MG63 (cell line): ENCODE data around the gene PRR9. TPM values are rescaled to one million over a fixed set of nuclear protein-coding genes. Genes with fewer than 3 reads are reported as not detected.
"Not testable (repeated sequence)": the region's sequence is repeated elsewhere in the genome, so short reads cannot be mapped to it uniquely, and the experiment has no call there.

Experiments
- DNase-seq: peaks from one replicate; pipeline ENCODE4 v3.0.0-alpha.2; 2020
- H3K27me3 ChIP-seq: fragments of 250-450 bp; sonication (Bioruptor Pico); 2 replicates; pipeline ENCODE4 v1.5.1; 2020; ENCODE audit warnings: mild to moderate bottlenecking, moderate library complexity
- H3K36me3 ChIP-seq: fragments of 250-450 bp; sonication (Bioruptor Pico); 2 replicates; pipeline ENCODE4 v1.5.1; 2020; ENCODE audit warnings: mild to moderate bottlenecking, moderate library complexity
- H3K4me3 ChIP-seq: fragments of 250-450 bp; sonication (Bioruptor Pico); 2 replicates; pipeline ENCODE4 v1.5.1; 2020; ENCODE audit warnings: mild to moderate bottlenecking, moderate library complexity
- H3K9me3 ChIP-seq: fragments of 250-450 bp; sonication (Bioruptor Pico); 2 replicates; pipeline ENCODE4 v1.5.1; 2020; ENCODE audit warnings: mild to moderate bottlenecking, moderate library complexity
- total RNA-seq: library from RNA; depleted of rRNA; stranded (reverse); fragments of >200 nt; shearing (Covaris generic); gene quantifications from 2 replicates; pipeline ENCODE4 v1.2.3, GENCODE V29; 2014; ENCODE audit warnings: low replicate concordance; rRNA removed

PRR9 gene, protein sequence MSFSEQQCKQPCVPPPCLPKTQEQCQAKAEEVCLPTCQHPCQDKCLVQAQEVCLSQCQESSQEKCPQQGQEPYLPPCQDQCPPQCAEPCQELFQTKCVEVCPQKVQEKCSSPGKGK
- total RNA-seq: 0.07 and 1.0 TPM in 2 replicates

GRCh38 chr1:153217212-153217611 is at the start of gene PRR9:
TSS of gene PRR9 (plus strand) at chr1:153217584. CDS start at chr1:153218145, 561 bp downstream.
- H3K36me3 ChIP-seq: no peaks in the 10 kb centered on the region
- H3K27me3 ChIP-seq: no peaks in the 10 kb centered on the region
- no peaks in the 10 kb centered on the region for H3K9me3 ChIP-seq
- no peak for DNase-seq
- H3K4me3 ChIP-seq: no peak within 1 kb of the TSS

DNA sequence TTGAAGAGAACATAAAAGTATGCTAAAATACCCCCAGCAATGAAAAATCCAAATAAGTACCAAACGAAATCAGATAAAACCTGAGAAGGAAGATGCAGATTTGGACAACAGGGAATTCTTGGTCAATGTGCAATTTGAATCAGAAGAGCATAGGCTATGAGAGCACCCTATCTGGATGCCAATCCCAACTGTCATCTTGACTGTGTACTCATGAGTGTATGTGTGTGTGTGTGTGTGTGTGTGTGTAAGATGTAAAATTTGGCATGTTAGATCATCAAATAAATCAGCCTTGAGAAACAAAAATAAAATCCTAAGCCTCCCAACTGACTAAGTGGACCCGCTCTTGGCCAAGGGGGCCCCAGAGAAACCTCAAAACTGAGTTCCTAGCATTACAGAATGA is 48.7 kb upstream of the PRR9 start:
- Histone ChIP-seq H3K36me3 (no peaks in the 10 kb centered on the region), H3K27me3 (peaks cover 7% of the 10 kb centered on the region), H3K9me3 (no peaks in the 10 kb centered on the region), H3K4me3 (no peak overlapping the region)
- DNase-seq: no peak

- H3K4me3 ChIP-seq: no peak overlapping the region
- peaks cover 15% of the 10 kb centered on the region for H3K27me3 ChIP-seq
- H3K9me3 ChIP-seq: no peaks in the 10 kb centered on the region
- no peaks in the 10 kb centered on the region for H3K36me3 ChIP-seq
- no peak for DNase-seq
Measured at GRCh38 chr1:153174624-153175023, 42.8 kb upstream of the PRR9 start.

- Histone ChIP-seq H3K27me3 (peaks cover 5% of the 10 kb centered on the region), H3K4me3 (no peak overlapping the region), H3K36me3 (no peaks in the 10 kb centered on the region), H3K9me3 (no peaks in the 10 kb centered on the region)
- no peak for DNase-seq
Measured at GRCh38 chr1:153178922-153179321, 38.5 kb upstream of the PRR9 start.

GRCh38 chr1:153180556-153180955 is 36.8 kb upstream of the PRR9 start:
- H3K4me3 ChIP-seq: no peak overlapping the region
- no peak for DNase-seq
- no peaks in the 10 kb centered on the region for H3K9me3 ChIP-seq
- H3K27me3 ChIP-seq: peaks cover 4% of the 10 kb centered on the region; the same call in 1 of the 2 replicates
- no peaks in the 10 kb centered on the region for H3K36me3 ChIP-seq

- H3K27me3 ChIP-seq, H3K4me3 ChIP-seq, H3K9me3 ChIP-seq, H3K36me3 ChIP-seq: not testable (repeated sequence)
- peak; percentile 4 for DNase-seq
Measured at GRCh38 chr1:153188301-153188700, 29.1 kb upstream of the PRR9 start.

DNA sequence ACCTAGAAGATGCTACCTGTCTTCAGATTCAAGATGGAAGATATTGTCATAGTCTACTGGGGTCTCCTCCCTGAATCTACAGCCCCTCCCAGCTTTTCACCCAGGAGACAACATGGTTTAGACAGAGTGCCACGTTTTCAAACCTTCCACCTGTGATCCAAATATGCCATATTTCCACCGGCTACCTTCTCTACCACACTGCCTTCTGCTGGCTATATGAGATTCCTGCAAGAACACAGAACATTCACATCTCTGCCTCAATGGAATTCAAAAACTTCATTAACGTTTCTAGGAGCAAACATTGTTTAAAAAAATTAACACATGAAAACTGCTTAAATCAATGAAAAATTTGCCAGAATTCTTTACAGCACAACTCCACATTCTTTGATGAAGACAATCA is 27.0 kb upstream of the PRR9 start:
- no peak for DNase-seq
- Histone ChIP-seq H3K27me3 (peaks cover 5% of the 10 kb centered on the region; the same call in 1 of the 2 replicates), H3K9me3 (no peaks in the 10 kb centered on the region), H3K4me3 (no peak overlapping the region), H3K36me3 (no peaks in the 10 kb centered on the region)

DNA sequence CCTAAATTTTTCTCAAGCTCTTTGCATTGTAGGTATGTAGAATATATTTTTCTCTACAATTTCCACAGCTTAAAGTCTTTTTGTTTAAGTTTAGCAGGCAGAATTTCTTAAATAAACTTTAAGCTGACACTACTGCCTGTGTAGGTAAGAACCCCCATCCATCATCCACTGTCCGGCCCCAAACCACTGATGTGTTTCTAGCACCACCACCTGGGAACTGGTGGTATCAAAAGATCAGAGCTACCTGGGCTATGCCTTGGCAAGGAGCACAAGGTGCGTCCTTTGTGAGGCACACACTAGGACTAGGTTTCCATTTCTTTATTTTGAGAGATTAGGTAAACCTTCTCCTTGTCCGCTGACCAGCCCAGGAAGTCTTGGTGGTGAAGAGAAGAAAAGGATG is 24.7 kb upstream of the PRR9 start:
- DNase-seq: no peak
- Histone ChIP-seq H3K27me3 (peaks cover 6% of the 10 kb centered on the region; the same call in 1 of the 2 replicates), H3K9me3 (no peaks in the 10 kb centered on the region), H3K4me3 (no peak overlapping the region), H3K36me3 (no peaks in the 10 kb centered on the region)

DNA sequence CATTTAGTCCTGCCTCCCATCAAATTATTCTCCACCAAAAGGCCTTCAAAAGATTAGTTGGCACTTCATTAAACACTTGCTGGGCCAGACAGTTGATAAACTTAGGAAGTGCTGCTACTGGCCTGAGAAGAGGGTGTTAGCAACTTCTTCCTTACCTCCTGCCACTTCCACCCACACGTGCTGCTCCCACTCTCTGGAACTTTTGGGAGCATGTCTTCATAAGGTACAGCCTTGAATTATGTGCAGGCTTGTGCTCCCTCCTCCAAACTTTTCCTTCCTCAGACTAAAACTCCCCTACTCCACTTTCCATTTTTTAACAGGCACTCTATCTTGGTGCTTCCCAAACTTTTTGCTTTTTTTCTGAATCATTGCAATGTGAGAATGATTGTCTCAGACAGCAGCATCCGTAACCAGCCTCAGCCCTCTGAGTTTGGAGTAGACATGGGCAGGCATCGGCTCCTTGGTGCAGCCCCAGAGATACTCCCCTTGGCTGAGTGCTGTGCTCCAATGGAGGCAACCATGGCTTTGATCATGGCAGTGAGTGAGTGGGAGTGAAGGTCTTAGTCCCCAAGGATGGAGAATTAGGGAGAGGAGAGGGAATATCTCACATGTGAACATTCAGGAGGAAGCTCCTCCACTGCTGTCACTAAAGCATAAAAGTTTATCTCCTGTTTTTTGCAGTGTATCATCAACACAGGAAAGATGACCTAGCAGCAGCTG is 22.9 kb upstream of the PRR9 start:
- Histone ChIP-seq H3K27me3 (peaks cover 18% of the 10 kb centered on the region), H3K9me3 (no peaks in the 10 kb centered on the region), H3K36me3 (no peaks in the 10 kb centered on the region), H3K4me3 (no peak overlapping the region)
- DNase-seq: no peak

GRCh38 chr1:153195216-153195615 is 22.2 kb upstream of the PRR9 start:
- Histone ChIP-seq H3K9me3 (no peaks in the 10 kb centered on the region), H3K36me3 (no peaks in the 10 kb centered on the region), H3K27me3 (peaks cover 18% of the 10 kb centered on the region), H3K4me3 (no peak overlapping the region)
- DNase-seq: no peak

GRCh38 chr1:153202006-153202405 is 15.4 kb upstream of the PRR9 start:
- peaks cover 16% of the 10 kb centered on the region for H3K27me3 ChIP-seq
- no peaks in the 10 kb centered on the region for H3K9me3 ChIP-seq
- no peak overlapping the region for H3K4me3 ChIP-seq
- no peak for DNase-seq
- no peaks in the 10 kb centered on the region for H3K36me3 ChIP-seq

- no peaks in the 10 kb centered on the region; the same call in 1 of the 2 replicates for H3K9me3 ChIP-seq
- peaks cover 13% of the 10 kb centered on the region for H3K27me3 ChIP-seq
- DNase-seq: no peak
- no peak within 1 kb of the TSS for H3K4me3 ChIP-seq
- no peaks in the 10 kb centered on the region for H3K36me3 ChIP-seq
Measured at GRCh38 chr1:153203130-153203529, 14.3 kb upstream of the PRR9 start, which contains the start of gene LELP1. TSS of gene LELP1 (plus strand) at chr1:153203430. CDS start at chr1:153204708, 1,278 bp downstream.

DNA sequence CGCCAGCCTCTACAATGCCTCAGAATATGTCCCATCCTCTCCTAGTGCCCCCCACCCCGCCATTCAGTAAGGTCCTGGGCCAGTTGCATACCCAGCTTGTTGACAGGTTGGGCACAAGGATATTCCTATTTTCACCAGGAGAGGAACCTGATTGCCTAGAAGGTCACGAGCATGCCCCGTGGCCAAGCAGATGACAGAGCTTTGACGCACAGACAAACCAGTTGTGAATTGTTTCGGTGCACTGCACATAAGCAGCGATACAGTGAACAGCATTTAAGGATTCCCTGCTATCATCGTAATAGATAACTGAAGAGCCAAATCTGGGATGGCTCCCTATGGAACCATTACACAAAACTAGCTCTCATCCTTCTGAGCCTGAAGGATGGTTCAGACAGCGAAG is 10.8 kb upstream of the PRR9 start:
- peaks cover 7% of the 10 kb centered on the region; the same call in 1 of the 2 replicates for H3K27me3 ChIP-seq
- DNase-seq: no peak
- no peak overlapping the region for H3K4me3 ChIP-seq
- no peaks in the 10 kb centered on the region; the same call in 1 of the 2 replicates for H3K9me3 ChIP-seq
- H3K36me3 ChIP-seq: no peaks in the 10 kb centered on the region

DNA sequence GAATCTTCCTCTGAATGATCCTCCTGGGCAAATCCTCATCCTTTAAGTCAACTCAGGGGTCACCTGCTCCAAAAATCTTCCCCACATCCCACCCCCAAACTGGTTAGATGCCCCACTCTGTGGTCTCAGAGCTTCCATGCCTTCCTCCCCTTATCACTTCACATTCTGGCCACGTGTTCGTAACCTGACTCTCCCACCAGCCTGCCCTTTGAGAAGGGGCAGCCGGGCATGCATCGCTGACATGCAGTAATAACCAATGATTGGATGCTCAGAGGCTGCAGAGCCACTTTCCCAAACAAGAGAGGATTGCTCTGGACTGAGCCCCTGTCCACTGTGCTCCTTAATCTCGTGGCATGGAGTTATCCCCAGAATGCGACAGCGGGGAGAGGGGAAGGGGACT is 7.2 kb upstream of the PRR9 start:
- H3K9me3 ChIP-seq: no peaks in the 10 kb centered on the region; the same call in 1 of the 2 replicates
- no peak overlapping the region for H3K4me3 ChIP-seq
- DNase-seq: no peak
- peaks cover 7% of the 10 kb centered on the region; the same call in 1 of the 2 replicates for H3K27me3 ChIP-seq
- no peaks in the 10 kb centered on the region for H3K36me3 ChIP-seq

DNA sequence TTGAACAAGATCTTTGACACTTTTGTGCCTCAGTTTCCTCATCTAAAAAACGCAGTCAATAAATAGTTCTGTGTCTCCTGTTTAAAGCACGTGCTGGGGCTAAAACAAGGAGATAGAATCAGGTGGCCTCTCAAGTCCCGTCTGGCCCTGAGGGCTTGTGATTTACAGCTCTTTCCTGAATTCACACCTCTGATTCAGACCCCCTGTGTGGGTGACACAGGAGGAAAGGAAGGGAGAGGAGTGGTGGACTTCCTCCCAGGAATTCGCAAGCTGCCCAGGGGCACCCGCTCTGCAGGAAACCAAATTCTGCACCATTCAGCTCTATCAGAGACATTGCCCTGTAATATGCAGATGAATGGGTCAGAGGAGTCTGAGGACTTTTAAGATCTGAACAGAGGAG is 5.2 kb upstream of the PRR9 start:
- no peak for DNase-seq
- Histone ChIP-seq H3K27me3 (peaks cover 7% of the 10 kb centered on the region; the same call in 1 of the 2 replicates), H3K36me3 (no peaks in the 10 kb centered on the region), H3K4me3 (no peak overlapping the region), H3K9me3 (no peaks in the 10 kb centered on the region; the same call in 1 of the 2 replicates)

DNA sequence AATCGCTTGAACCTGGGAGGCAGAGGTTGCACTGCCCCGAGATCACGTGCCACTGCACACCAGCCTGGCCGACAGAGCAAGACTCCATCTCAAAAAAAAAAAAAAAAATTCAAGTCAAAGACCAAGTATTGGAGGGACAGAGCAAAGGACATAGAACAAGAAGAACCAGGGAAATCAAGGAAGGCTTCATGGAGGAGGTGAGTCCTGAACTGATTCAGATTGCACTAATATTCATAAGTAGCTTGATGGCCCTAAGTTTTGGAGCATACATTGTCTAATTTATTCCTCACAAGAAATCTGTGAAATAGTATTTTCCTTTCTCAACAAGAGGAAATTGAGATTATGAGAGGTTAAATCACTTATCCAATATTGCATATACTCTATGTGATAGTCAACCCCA is 3.9 kb upstream of the PRR9 start:
- Histone ChIP-seq H3K36me3 (no peaks in the 10 kb centered on the region), H3K27me3 (peaks cover 3% of the 10 kb centered on the region; the same call in 1 of the 2 replicates), H3K4me3 (no peak overlapping the region), H3K9me3 (no peaks in the 10 kb centered on the region)
- DNase-seq: no peak

DNA sequence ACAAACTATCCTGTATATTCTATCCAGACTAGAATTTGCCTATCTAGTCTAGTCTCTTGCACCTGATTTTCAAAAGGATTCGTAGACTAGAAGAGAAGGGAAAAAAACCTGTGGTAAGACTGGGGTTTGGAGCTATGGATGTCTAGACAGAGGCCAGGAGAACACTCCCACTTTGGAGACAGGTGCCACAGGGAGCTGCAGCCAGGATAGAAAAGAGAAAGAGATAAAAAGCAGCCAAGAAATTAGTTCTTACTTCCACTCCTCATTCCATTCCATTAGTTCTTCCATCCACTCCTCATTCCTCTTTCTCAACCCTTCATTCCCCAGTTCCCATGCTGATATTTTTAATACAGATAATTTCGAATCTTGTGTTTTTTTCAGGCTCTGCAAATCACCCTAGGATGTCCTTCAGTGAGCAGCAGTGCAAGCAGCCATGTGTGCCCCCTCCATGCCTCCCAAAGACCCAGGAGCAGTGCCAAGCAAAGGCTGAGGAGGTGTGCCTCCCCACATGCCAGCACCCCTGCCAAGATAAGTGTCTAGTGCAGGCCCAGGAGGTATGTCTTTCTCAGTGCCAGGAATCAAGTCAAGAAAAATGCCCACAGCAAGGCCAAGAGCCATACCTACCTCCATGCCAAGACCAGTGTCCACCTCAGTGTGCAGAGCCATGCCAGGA is 496 bp downstream of the PRR9 start:
- H3K36me3 ChIP-seq: no peaks in the 10 kb centered on the region
- no peaks in the 10 kb centered on the region for H3K9me3 ChIP-seq
- H3K4me3 ChIP-seq: no peak overlapping the region
- peak; percentile 25 for DNase-seq
- H3K27me3 ChIP-seq: no peaks in the 10 kb centered on the region
